ENCODE measurements around the gene MAD1L1. TPM values are rescaled to one million over a fixed set of nuclear protein-coding genes. Genes with fewer than 3 reads are reported as not detected.

Gene MAD1L1
- total and polyA plus RNA-seq, 2 of the 8 experiments (the other 6 are each of a cell fraction or from before 2014, with no cell fraction given), result 40.4 to 44.6 TPM

GRCh38 chr7:2075811-2076210, 156.9 kb downstream of the MAD1L1 start (continued):
- TF ChIP-seq, protein P1, sequence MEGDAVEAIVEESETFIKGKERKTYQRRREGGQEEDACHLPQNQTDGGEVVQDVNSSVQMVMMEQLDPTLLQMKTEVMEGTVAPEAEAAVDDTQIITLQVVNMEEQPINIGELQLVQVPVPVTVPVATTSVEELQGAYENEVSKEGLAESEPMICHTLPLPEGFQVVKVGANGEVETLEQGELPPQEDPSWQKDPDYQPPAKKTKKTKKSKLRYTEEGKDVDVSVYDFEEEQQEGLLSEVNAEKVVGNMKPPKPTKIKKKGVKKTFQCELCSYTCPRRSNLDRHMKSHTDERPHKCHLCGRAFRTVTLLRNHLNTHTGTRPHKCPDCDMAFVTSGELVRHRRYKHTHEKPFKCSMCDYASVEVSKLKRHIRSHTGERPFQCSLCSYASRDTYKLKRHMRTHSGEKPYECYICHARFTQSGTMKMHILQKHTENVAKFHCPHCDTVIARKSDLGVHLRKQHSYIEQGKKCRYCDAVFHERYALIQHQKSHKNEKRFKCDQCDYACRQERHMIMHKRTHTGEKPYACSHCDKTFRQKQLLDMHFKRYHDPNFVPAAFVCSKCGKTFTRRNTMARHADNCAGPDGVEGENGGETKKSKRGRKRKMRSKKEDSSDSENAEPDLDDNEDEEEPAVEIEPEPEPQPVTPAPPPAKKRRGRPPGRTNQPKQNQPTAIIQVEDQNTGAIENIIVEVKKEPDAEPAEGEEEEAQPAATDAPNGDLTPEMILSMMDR (IDR thresholded peaks at IDR 0.05; ENCODE audit: control extremely low read depth in 1 of 3, insufficient read depth in 1 of 3, low read depth in 1 of 3, low read length in 3 of 3), result no peak
- TF ChIP-seq RBBP5 (IDR thresholded peaks at IDR 0.05; ENCODE audit: borderline replicate concordance, low read depth, low read length) (no peak), SAP30 (IDR thresholded peaks at IDR 0.05; ENCODE audit: insufficient read depth, insufficient replicate concordance, low read length) (no peak), TAF1 (IDR thresholded peaks at IDR 0.05; ENCODE audit: low read depth, low read length) (no peak), PHF8 (conservative IDR thresholded peaks at IDR 0.05; ENCODE audit: low read depth, low read length) (no peak), POLR2A (IDR thresholded peaks at IDR 0.05; ENCODE audit: control extremely low read depth in 1 of 2, low read depth in 2 of 2, low read length in 2 of 2) (no peak)
